HG03378 (cell line): ENCODE measurements around the gene HCLS1.

Experiments
- ATAC-seq: cut with Tn5 transposase; IDR thresholded peaks from one replicate; pipeline ENCODE4 v1.9.1; 2021; ENCODE audit warnings: mild to moderate bottlenecking, moderate library complexity; ENCODE audit not compliant: unreplicated experiment

The HCLS1 gene

DNA sequence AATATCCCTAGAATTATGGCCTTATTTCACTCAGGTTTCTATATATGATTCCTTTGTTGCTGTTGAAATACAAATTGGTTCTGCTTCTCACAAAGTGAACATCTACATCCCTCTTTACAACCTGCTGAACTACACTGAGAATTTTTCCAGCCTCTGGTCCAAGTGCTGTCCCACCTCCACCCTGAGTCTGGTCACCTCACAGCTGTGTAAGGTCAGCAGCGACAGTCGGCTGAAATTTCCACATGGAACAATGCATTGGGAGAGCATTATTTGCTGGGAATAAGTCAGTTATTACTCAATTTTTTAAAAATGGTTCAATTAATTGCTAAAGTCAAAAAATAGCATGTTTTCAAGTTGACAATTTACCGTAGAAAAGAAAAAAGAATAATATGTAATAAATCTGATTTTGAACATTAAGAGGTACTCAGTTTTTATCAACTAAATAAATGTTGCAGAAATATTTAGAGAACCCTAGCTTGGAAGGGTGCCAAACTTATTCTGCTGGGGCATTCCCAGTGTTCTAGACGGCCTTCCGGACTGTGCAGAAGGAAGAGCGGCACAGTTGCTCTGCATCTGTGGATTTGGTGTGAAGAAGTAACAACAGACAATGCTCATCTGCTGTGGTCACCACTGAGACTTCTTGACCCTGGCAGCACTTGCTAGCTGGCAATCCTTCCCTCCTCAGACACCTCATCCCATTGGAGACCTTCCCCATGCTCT, 1.8 kb downstream of the HCLS1 start:
- no peak for ATAC-seq

DNA sequence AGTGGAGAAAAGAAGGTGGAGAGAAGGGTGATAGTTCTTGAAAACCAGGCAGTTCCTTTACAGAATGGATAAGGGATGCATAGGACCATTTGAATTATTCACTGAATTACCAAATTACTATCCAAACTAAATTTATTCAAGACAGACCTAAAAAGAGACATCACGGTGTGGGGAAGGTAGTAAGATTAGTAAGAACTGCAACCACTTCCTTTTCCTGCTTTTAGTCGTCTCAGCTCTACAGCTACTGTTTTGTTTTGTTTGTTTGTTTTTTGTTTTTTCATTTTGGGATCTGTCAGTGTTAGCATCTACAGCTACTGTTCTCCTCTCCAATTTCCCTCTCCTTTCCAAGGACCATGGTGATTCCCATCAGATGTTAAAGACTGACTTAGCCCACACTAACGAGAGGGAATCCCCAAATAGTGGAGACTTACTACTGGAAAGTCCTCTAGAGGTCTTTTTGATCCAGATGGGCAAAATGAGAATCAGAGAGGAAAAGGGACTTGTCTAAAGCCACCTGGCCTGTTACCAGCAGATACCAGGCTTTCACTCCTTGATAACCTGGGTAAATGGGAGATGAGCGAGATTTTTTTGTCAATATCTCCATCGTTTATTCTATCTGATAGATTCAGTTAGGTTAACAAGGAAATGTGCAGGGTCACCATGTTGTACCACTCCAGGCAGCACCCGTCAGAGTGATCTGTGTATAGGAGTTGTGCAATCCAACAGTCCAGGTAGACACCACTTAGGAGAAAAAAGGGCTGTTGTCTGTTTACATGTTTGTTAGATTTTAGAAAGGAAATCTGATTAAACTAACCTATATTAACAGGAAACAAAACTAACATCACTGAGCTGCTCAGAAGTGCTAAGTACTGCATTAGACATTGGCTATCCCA, 6.0 kb downstream of the HCLS1 start:
- ATAC-seq = peak; percentile 76

DNA sequence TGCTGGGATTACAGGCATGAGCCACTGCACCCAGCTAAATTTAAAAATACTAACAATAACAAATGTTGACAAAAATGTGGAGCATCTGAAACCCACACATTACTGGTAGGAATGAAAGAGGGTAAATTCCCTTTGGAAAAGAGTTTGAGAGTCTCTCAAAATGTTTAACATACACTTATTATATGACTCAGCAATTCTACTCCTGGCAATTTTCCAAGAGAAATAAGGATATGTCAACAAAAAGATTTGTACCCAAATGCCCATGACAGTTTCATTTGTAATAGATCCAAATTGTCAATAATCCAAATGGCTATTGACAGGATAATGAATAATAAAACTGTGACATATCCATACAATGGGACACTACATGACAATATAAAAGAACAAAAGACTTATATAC, 9.0 kb downstream of the HCLS1 start:
- no peak for ATAC-seq

DNA sequence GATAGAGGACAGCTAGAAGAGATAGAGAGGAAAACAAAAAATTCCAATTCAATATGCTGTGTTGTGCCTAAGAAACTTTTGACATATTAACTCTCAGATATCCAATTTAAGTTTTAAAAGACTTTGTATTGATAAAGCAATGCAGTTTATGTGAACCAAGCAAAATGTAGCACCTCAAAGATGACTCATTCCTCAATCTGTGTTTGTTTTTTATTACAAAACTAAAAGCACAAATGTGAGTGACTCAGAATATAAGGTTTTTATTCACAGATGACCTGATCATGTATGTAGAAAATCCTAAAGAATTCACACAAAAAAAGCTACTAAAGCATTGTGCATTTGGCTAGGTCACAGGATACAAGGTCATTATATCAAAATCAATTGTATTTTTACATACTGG, 11.1 kb downstream of the HCLS1 start:
- no peak for ATAC-seq

DNA sequence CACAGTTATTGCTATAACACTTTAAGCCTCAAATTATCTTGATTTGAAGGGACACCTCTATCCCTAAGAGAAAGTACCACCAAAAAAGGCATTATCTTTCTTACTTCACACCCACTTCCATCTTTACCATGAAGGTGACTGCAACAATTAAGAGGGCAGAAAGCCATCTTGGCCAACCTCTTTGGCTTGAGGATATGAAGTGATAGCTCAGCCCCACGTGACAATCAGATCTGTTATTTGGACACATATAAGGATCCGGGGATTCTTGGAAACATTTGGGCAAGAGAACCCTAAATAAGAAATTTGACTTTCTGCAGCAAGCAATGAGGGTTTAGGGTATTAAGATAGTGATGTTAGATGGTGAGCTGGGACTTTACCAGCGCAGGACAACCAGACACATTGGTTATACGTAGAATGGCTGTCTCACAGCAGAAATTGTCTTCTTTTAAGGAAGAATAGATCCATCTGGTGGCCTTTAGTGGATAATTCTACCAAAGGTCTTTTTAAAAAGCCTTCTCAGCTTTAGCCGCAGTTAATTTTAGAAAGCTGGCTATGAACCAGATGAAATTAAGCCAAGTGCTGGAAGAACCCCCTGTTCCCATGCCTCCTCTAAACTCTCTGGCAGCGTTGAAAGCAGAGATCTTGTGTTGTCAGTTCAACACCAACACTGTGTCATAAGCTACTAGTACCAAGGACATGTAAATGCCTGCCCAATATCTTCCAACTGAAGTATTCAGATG, 12.3 kb downstream of the HCLS1 start:
- no peak for ATAC-seq

DNA sequence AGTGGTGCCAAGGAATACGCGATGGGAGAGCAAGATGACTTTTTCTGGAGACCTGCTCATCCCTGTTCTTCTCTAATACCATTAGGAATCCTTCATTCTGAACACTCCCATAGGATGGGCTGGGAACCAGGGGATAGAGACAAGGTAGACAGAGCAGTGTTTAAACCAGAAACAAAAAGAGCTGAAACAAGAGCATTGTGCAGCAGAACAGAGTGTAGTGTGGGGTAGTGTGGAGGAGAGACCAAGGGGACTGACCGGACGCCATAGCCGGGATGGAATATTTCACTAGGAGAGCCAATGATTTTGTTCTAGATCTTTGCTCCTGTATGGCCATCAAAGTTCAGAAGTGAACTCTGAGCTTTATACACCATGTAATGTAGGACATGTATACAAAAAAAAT, 15.6 kb downstream of the HCLS1 start:
- ATAC-seq = no peak

DNA sequence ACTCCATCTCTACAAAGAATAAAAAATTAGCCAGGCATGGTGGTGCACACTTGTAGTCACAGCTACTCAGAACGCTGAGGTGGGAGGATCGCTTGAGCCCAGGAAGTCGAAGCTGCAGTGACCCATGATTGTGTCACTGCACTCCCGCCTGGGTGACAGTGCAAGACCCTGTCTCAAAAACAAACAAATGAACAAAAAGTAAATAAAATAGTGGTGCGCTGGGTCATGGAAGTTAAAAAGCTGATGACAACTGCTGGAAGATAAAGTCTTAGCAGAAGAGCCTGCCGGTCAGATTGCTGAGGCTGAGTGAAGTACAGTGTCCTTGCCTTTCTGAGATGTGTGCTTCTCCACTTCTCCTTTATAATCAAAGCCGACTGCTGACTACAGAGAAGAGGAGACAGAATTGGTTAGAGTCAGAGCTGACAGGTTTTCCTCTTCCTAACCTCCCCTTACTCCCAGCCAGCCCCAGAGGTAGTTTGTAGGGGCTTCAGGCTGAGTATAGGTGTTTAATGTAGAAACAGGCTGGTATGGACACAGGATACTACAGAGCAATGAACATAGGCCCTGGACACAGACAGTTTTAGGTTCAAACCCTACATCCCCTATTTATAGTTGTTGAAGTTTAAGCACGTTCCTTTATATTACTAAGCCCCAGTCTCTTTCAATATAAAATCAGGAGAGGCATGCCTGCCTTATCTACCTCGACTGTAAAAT, 17.9 kb downstream of the HCLS1 start:
- ATAC-seq = no peak

DNA sequence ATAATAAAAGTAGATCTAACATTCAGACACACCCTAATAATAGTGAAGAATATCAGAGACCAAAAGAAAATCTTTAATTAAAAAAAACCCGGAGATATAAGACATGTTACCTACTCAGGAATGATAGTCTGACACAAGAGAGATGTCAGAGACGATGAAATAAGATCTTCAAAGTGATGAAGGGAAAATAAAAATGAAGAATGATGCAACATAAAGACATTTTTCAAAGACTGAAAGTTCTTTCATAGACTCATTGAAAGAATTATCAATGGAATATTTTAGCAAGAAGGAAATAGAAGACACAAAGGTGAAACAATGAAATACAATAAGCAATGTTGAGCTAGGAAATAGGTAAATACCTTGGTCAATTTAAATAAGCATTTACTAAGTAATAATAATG, 19.6 kb downstream of the HCLS1 start:
- no peak for ATAC-seq

DNA sequence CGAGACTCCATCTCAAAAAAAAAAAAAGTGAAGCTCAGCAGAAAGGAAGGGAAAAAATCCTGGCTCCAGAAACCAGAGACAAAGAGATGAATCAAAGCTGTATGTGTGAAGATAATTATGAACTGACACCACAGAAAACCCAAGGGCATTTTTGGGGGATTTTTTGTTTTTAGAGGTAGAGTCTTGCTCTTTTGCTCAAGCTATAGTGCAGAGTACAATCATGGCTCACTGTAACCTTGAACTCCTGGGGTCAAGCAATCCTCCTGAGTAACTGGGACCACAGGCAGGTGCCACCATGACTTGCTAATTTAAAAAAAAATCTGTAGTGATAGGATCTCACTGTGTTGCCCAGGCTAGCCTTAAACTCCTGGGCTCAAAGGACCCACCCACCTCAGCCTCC, 22.8 kb downstream of the HCLS1 start:
- ATAC-seq = no peak

DNA sequence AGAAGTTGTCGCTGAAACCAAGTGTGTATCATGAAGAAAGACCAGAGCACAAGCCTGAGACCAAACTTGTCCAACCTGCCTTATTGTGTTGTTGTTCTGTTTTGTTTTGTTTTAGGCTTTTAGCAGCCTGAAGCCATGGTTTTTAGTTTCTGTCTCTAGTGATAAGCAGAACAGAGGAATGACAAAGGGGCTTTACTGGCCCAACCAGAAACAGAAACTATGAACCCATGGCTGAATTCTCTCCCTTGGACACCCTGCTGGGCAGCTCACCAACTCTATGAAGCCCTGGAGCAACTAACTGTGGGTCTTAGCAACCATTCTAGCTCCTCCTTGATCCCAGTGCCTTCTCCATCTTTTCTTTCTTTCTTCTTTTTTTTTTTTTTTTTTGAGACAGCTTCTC, 30.3 kb downstream of the HCLS1 start:
- ATAC-seq = no peak

DNA sequence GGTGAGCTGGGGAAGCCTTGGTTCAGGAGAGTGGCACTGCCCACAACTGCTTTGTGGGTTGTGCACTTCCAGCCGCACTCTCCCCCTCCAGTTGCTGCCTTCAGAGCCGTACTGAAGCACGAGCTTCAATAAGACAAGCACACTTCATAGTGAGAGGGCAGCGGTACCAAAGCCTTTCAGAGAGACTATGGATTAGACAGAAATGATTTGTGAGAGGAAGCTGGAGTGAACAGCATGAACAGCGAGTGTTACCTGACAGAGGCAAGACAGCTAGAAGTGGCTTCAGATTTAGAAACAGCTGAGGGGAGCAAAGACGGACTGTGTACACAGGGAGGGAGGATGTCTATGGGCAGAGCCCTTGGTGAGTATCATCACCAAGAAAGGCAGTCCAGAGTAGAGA, 31.1 kb downstream of the HCLS1 start:
- no peak for ATAC-seq

DNA sequence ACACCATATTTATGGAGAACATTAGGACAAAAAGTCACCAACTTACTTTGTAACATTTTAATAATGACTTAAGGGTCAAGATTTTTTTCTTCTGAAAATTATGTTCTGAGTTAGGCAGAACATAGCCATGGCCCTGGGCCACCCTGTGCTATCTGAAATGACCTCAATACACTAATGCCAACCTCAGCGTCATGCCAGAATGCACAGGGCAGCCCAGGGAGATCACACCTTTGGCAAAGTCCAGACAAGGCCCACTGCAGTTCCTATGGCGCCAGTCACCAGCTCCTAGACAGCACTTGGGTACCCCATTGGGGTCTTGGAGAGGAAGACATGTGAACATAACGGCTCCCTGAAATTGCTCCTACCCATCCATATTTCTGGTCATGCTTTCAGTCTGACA, 33.1 kb downstream of the HCLS1 start:
- ATAC-seq = no peak

DNA sequence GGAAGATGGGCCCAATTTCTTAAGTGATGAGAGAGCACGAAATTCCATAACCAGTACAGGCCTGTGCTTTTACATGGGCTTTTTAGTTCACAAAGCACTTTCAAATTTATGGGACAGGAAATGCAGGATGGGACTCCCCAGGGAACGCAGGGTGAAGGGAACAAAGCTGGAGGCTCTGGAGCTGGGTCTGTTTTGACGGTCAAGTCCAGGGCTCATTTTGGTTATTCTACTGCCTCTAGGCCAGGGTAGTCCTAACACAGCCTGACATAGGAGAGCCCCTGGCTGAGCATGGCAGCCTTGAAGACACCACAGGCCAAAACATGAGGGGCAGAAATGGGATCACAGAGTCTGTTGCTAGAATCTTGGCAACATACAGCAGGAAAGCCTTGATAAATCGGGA, 33.5 kb downstream of the HCLS1 start:
- ATAC-seq = no peak

DNA sequence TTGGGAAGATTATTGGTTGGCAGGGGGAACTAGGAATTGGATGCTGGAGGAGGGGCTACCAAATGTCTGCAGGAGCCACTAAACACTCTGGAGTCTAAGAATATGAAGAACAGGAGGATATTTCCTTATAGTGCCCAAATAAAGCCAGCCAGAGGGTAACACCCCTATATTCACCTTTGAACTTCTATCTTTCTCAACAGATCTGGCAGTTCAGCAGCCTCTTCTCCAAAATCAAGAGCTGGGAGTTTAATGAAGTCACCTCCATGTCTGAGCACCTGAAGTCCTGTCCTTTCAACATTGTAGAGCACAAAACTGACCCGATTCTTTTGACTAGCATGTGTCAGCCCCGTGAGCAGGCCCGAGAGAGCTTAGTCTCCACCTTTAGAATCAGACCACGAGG, 34.2 kb downstream of the HCLS1 start:
- no peak for ATAC-seq

DNA sequence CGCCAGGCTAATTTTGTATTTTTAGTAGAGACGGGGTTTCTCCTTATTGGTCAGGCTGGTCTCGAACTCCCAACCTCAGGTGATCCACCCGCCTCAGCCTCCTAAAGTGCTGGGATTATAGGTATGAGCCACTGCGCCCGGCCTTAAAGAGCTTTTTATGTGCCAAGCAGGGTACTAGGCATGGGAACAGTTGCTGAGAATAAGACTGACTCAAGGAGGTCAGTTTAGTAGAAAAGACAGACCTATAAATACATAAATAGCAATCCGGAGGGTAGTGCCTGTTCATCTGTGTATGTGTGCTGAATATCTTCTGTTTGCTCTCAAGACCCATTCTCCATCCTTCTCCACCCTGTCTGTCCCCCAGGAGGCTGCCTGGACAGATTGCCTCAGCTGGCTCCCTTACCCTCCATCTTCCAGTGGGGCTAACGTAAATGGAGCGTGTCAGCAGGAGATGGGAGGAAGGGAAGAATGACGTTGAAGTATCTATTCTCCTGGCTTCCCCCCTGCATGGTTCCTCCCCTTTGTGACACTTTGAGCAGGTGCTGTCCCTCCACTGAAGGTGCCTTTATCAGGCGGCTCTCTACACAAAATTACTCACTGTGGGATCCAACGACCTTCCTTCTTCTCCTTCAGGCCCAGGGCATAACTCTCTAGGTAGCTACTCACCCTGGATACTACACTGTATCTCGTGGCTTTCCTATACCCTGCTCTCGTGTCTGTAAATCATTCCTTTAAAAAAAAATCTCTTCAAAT, 36.4 kb downstream of the HCLS1 start:
- no peak for ATAC-seq

DNA sequence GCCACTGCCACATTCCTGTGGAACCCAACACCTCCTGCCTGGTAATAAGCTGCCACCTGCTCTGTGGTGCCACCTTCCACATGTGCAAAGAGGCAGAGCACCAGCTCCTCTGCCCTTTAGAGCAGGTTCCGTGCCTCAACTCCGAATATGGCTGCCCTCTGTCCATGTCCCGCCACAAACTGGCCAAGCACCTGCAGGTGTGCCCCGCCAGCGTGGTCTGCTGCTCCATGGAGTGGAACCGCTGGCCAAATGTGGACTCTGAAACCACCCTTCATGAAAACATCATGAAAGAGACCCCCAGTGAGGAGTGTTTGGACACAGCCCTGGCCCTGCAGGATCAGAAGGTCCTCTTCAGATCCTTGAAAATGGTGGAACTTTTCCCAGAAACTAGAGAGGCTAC, 39.2 kb downstream of the HCLS1 start:
- no peak for ATAC-seq

DNA sequence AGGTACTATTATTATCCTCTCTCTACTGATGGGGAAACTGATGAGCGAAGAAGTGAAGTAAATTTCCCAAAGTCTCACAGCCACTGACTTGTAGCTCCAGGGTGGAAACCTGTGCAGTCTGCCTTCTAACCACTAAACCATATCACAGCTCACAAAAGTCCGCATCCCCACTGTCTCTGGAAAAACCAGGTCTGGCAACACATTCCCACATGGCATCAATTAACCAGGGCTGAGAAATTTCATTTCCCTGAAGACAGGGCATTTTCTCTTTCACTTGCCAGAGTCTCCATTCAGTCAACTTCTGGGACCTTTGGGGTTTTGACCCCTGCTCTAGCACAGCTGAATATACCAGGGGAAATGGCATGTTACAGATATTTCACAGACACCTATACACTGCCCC, 41.0 kb downstream of the HCLS1 start:
- no peak for ATAC-seq

DNA sequence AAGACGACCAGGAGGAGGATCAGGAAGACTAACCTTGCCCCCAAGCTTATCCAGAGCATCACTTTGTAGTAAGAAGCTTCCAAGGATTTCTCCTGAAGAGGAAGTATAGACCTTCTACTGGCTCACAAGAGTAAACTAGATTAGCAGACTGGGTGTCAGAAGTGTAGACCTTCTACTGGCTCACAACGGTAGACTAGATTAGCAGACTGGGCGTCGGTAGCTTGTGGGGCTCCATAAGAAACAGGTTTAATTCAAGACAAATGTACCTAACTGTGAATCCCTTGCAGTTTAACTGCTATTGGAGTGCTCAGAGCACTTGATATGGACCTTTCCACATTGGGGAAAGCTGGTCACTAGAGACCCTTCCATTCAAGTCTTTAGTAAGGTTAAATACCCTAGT, 54.6 kb downstream of the HCLS1 start:
- ATAC-seq = no peak

DNA sequence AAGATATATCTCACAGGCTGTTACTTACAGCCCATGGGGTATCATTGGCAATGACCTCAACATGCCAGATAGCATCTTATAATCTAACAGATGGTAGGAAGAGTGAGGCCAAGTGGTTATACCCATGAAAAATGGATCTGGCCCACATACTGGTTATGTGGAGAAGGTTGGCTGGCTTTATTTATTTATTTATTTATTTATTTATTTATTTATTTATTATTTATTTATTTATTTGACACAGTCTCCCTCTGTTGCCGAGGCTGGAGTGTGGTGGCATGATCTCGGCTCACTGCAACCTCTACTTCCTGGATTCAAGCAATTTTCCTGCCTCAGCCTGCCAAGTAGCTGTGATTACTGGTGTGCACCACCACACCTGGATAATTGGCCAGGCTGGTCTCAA, 55.9 kb downstream of the HCLS1 start:
- ATAC-seq = no peak

DNA sequence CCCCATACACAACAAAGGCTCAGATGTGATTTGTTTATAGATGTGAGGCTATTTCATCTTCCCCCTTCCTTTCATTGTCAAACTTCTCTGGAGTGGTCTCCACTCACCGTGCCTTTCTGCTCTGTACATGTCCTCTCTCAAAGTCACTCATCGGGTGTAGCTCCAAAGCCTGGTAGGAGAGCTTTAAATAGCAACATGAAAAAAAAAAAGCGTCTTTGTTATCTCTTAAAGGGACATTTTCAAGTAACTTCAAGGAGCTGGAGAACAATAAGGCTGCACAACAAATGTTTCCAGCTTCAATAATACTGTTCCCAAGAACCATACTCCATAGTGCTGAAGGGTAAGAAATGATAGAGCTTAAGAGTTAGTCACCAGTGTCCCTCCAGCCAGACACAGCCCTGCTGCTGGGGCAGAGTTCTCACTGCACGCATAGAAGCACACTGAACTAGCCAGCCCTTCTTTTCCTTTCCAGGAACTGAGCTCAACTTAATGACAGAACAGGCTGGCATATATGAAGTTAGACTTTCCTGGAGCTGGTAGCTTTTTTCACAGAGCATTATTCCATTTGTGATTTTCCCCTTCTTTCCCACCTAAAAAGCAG, 59.4 kb downstream of the HCLS1 start:
- ATAC-seq = no peak
